HEK293 (cell line): ENCODE data around the gene IL17RC.

ENCODE experiments used
- HIC1 ChIP-seq: fragments of 450-650 bp; formaldehyde crosslinking; IDR thresholded peaks from 2 replicates; pipeline ENCODE4 v1.5.1; 2016; ENCODE audit warnings: missing biosample characterization, missing genetic modification characterization
- HOXC10 ChIP-seq: sonication (generic); formaldehyde crosslinking; IDR thresholded peaks from 2 replicates; pipeline ENCODE4 v1.8.1; 2023; ENCODE audit warnings: mild to moderate bottlenecking, missing genetic modification reagents
- KLF1 ChIP-seq: fragments of 450-650 bp; formaldehyde crosslinking; IDR thresholded peaks from 2 replicates; pipeline ENCODE4 v1.5.1; 2016; ENCODE audit warnings: missing biosample characterization, missing genetic modification characterization
- KLF17 ChIP-seq: fragments of 450-650 bp; formaldehyde crosslinking; IDR thresholded peaks from 2 replicates; pipeline ENCODE4 v1.5.1; 2016; ENCODE audit warnings: missing biosample characterization, missing genetic modification characterization
- MYNN ChIP-seq: fragments of 450-650 bp; formaldehyde crosslinking; IDR thresholded peaks from 2 replicates; pipeline ENCODE4 v1.5.1; 2016; ENCODE audit warnings: missing biosample characterization, missing genetic modification characterization, borderline replicate concordance
- PRDM1 ChIP-seq: fragments of 450-650 bp; formaldehyde crosslinking; IDR thresholded peaks from 2 replicates; pipeline ENCODE4; 2016; ENCODE audit warnings: missing biosample characterization, missing genetic modification characterization
- PRDM10 ChIP-seq: fragments of 450-650 bp; formaldehyde crosslinking; IDR thresholded peaks from 2 replicates; pipeline ENCODE4 v1.5.1; 2016; ENCODE audit warnings: missing biosample characterization, missing genetic modification characterization
- RBAK ChIP-seq: fragments of 450-650 bp; formaldehyde crosslinking; IDR thresholded peaks from 2 replicates; pipeline ENCODE4 v1.5.1; 2016; ENCODE audit warnings: missing biosample characterization, missing genetic modification characterization
- WT1 ChIP-seq: fragments of 450-650 bp; formaldehyde crosslinking; IDR thresholded peaks from 2 replicates; pipeline ENCODE4 v1.5.1; 2016; ENCODE audit warnings: missing biosample characterization, missing genetic modification characterization
- ZFP3 ChIP-seq: fragments of 450-650 bp; formaldehyde crosslinking; IDR thresholded peaks from 2 replicates; pipeline ENCODE4 v1.5.1; 2016; ENCODE audit warnings: low read depth, missing biosample characterization, missing genetic modification characterization
- ZNF132 ChIP-seq: fragments of 450-650 bp; formaldehyde crosslinking; IDR thresholded peaks from 2 replicates; pipeline ENCODE4 v1.5.1; 2017; ENCODE audit warnings: missing biosample characterization, missing genetic modification characterization, borderline replicate concordance
- ZNF140 ChIP-seq: fragments of 450-650 bp; formaldehyde crosslinking; IDR thresholded peaks from 2 replicates; pipeline ENCODE4 v1.5.1; 2016; ENCODE audit warnings: missing biosample characterization, missing genetic modification characterization
- ZNF169 ChIP-seq: fragments of 450-650 bp; formaldehyde crosslinking; IDR thresholded peaks from 2 replicates; pipeline ENCODE4 v1.5.1; 2016; ENCODE audit warnings: missing biosample characterization, missing genetic modification characterization
- ZNF24 ChIP-seq: fragments of 450-650 bp; formaldehyde crosslinking; IDR thresholded peaks from 2 replicates; pipeline ENCODE4 v1.5.1; 2016; ENCODE audit warnings: missing biosample characterization, missing genetic modification characterization
- ZNF248 ChIP-seq: fragments of 450-650 bp; formaldehyde crosslinking; IDR thresholded peaks from 2 replicates; pipeline ENCODE4 v1.5.1; 2017; ENCODE audit warnings: missing biosample characterization, missing genetic modification characterization
- ZNF292 ChIP-seq: fragments of 450-650 bp; formaldehyde crosslinking; IDR thresholded peaks from 2 replicates; pipeline ENCODE4 v1.5.1; 2016; ENCODE audit warnings: low read depth, missing biosample characterization, missing genetic modification characterization, borderline replicate concordance
- ZNF354C ChIP-seq: fragments of 450-650 bp; formaldehyde crosslinking; IDR thresholded peaks from 2 replicates; pipeline ENCODE4 v1.5.1; 2016; ENCODE audit warnings: missing biosample characterization, missing genetic modification characterization, low read depth, borderline replicate concordance
- ZNF510 ChIP-seq: fragments of 450-650 bp; formaldehyde crosslinking; IDR thresholded peaks from 2 replicates; pipeline ENCODE4 v1.5.1; 2018; ENCODE audit warnings: mild to moderate bottlenecking, missing genetic modification characterization, missing biosample characterization; ENCODE audit not compliant: insufficient replicate concordance
- ZNF549 ChIP-seq: fragments of 450-650 bp; IDR thresholded peaks from 2 replicates; pipeline ENCODE4 v1.5.1; 2018; ENCODE audit warnings: missing biosample characterization, missing genetic modification characterization, mild to moderate bottlenecking, inconsistent platforms, moderate library complexity
- ZNF571 ChIP-seq: fragments of 450-650 bp; formaldehyde crosslinking; IDR thresholded peaks from 2 replicates; pipeline ENCODE4 v1.5.0; 2017; ENCODE audit warnings: missing biosample characterization, missing genetic modification characterization
- ZNF585B ChIP-seq: fragments of 450-650 bp; formaldehyde crosslinking; IDR thresholded peaks from 2 replicates; pipeline ENCODE4 v1.5.1; 2016; ENCODE audit warnings: missing biosample characterization, missing genetic modification characterization
- ZNF623 ChIP-seq: fragments of 450-650 bp; formaldehyde crosslinking; IDR thresholded peaks from 2 replicates; pipeline ENCODE4 v1.5.1; 2016; ENCODE audit warnings: missing biosample characterization, missing genetic modification characterization
- ZNF664 ChIP-seq: fragments of 450-650 bp; formaldehyde crosslinking; IDR thresholded peaks from 2 replicates; pipeline ENCODE4 v1.5.1; 2016; ENCODE audit warnings: missing biosample characterization, missing genetic modification characterization
- ZNF791 ChIP-seq: fragments of 450-650 bp; formaldehyde crosslinking; IDR thresholded peaks from 2 replicates; pipeline ENCODE4 v1.5.1; 2016; ENCODE audit warnings: missing biosample characterization, missing genetic modification characterization
- ZSCAN18 ChIP-seq: fragments of 450-650 bp; formaldehyde crosslinking; IDR thresholded peaks from 2 replicates; pipeline ENCODE4 v1.5.1; 2016; ENCODE audit warnings: missing biosample characterization, missing genetic modification characterization
- ZSCAN5A ChIP-seq: fragments of 450-650 bp; formaldehyde crosslinking; IDR thresholded peaks from 2 replicates; pipeline ENCODE4 v1.5.1; 2016; ENCODE audit warnings: missing biosample characterization, missing genetic modification characterization
- TF ChIP-seq, protein P1 (sequence below): fragments of 450-650 bp; formaldehyde crosslinking; IDR thresholded peaks from 2 replicates; pipeline ENCODE4 v1.5.1; 2017; ENCODE audit warnings: missing biosample characterization, missing genetic modification characterization

Gene IL17RC

GRCh38 chr3:9946112-9947024, 29.5 kb downstream of the IL17RC start (continued):
- TF ChIP-seq ZNF585B (tag by site-specific recombination) (0 out of 2 replicates have a peak, but pooled peaks have one; percentile 23), MYNN (tag by site-specific recombination) (no peak), WT1 (tag by site-specific recombination) (no peak), ZFP3 (tag by site-specific recombination) (no peak), ZSCAN18 (tag by site-specific recombination) (no peak), ZNF571 (tag by site-specific recombination) (no peak), ZNF791 (tag by site-specific recombination) (no peak), ZSCAN5A (peak; percentile 96), ZNF549 (tag by site-specific recombination) (no peak), KLF17 (tag by site-specific recombination) (no peak), KLF1 (peak; percentile 28; the same call in 1 of the 2 replicates), PRDM1 (no peak), RBAK (tag by site-specific recombination) (no peak), ZNF140 (tag by site-specific recombination) (no peak), ZNF169 (no peak), ZNF248 (tag by site-specific recombination) (no peak), PRDM10 (tag by site-specific recombination) (peak; percentile 81), ZNF292 (tag by site-specific recombination) (no peak), ZNF354C (tag by site-specific recombination) (no peak), ZNF24 (tag by site-specific recombination) (no peak), ZNF132 (tag by site-specific recombination) (no peak), ZNF510 (tag by site-specific recombination) (no peak), ZNF664 (tag by site-specific recombination) (no peak), HOXC10 (CRISPR knock-in tag) (no peak), HIC1 (tag by site-specific recombination) (peak; percentile 61; the same call in 1 of the 2 replicates), ZNF623 (no peak)
- TF ChIP-seq, protein P1, sequence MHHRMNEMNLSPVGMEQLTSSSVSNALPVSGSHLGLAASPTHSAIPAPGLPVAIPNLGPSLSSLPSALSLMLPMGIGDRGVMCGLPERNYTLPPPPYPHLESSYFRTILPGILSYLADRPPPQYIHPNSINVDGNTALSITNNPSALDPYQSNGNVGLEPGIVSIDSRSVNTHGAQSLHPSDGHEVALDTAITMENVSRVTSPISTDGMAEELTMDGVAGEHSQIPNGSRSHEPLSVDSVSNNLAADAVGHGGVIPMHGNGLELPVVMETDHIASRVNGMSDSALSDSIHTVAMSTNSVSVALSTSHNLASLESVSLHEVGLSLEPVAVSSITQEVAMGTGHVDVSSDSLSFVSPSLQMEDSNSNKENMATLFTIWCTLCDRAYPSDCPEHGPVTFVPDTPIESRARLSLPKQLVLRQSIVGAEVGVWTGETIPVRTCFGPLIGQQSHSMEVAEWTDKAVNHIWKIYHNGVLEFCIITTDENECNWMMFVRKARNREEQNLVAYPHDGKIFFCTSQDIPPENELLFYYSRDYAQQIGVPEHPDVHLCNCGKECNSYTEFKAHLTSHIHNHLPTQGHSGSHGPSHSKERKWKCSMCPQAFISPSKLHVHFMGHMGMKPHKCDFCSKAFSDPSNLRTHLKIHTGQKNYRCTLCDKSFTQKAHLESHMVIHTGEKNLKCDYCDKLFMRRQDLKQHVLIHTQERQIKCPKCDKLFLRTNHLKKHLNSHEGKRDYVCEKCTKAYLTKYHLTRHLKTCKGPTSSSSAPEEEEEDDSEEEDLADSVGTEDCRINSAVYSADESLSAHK (tag by site-specific recombination), result no peak
